ENCODE measurements around the gene CPB2.

DNA sequence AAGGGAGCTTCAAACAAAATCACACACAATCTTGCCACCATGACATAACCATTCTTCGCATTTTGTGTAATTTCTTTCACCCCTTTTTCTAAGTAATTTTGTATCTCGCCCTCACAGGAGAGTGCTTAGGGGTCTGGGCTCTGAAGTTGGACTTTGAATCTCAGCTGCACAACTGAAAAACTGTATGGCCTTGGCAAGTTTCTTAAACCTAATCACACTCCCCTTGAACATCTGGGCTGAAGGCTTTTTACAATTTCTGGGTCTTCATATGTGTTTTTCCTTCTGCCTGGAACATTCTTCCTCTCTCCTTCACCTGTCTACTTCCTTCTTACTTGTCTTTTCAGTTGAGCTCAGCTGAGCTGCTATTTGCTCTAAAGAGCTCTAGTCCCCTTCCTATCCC is 24.3 kb upstream of the CPB2 start:
- no peak for TF ChIP-seq MAFK (IDR thresholded peaks at IDR 0.05; ENCODE audit: low read depth, low read length)
- TF ChIP-seq NRF1 (IDR thresholded peaks at IDR 0.05; ENCODE audit: low read depth, low read length): no peak
- no peak for TF ChIP-seq RXRA (IDR thresholded peaks at IDR 0.05; ENCODE audit: insufficient read depth, low read depth, low read length)
- TF ChIP-seq, protein P1, sequence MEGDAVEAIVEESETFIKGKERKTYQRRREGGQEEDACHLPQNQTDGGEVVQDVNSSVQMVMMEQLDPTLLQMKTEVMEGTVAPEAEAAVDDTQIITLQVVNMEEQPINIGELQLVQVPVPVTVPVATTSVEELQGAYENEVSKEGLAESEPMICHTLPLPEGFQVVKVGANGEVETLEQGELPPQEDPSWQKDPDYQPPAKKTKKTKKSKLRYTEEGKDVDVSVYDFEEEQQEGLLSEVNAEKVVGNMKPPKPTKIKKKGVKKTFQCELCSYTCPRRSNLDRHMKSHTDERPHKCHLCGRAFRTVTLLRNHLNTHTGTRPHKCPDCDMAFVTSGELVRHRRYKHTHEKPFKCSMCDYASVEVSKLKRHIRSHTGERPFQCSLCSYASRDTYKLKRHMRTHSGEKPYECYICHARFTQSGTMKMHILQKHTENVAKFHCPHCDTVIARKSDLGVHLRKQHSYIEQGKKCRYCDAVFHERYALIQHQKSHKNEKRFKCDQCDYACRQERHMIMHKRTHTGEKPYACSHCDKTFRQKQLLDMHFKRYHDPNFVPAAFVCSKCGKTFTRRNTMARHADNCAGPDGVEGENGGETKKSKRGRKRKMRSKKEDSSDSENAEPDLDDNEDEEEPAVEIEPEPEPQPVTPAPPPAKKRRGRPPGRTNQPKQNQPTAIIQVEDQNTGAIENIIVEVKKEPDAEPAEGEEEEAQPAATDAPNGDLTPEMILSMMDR (IDR thresholded peaks at IDR 0.05; ENCODE audit: control extremely low read depth in 1 of 3, insufficient read depth in 1 of 3, low read depth in 1 of 3, low read length in 3 of 3): no peak
- TF ChIP-seq, protein P2, sequence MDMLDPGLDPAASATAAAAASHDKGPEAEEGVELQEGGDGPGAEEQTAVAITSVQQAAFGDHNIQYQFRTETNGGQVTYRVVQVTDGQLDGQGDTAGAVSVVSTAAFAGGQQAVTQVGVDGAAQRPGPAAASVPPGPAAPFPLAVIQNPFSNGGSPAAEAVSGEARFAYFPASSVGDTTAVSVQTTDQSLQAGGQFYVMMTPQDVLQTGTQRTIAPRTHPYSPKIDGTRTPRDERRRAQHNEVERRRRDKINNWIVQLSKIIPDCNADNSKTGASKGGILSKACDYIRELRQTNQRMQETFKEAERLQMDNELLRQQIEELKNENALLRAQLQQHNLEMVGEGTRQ (IDR thresholded peaks at IDR 0.05; ENCODE audit: low read length): no peak
- TF ChIP-seq EZH2 (IDR thresholded peaks at IDR 0.05; ENCODE audit: low read depth, low read length, severe bottlenecking): no peak
- TF ChIP-seq POLR2A (IDR thresholded peaks at IDR 0.05; ENCODE audit: control extremely low read depth in 1 of 2, low read depth in 2 of 2, low read length in 2 of 2): no peak
- TF ChIP-seq EP300 (IDR thresholded peaks at IDR 0.05; ENCODE audit: borderline replicate concordance in 1 of 2, low read depth in 2 of 2, low read length in 2 of 2): no peak
- no peak for TF ChIP-seq RAD21 (IDR thresholded peaks at IDR 0.05 in 1 of 2, conservative IDR thresholded peaks at IDR 0.05 in 1 of 2; ENCODE audit: low read depth in 2 of 2, low read length in 2 of 2)
- TF ChIP-seq SUZ12 (IDR thresholded peaks at IDR 0.05; ENCODE audit: low read length): no peak
- no peak for TF ChIP-seq SP1 (IDR thresholded peaks at IDR 0.05; ENCODE audit: low read depth, low read length)
- TF ChIP-seq, protein P3, sequence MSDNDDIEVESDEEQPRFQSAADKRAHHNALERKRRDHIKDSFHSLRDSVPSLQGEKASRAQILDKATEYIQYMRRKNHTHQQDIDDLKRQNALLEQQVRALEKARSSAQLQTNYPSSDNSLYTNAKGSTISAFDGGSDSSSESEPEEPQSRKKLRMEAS (IDR thresholded peaks at IDR 0.05): no peak
- no peak for TF ChIP-seq CEBPB (IDR thresholded peaks at IDR 0.05; ENCODE audit: low read depth, low read length)

Measured in H1 (cell line).